PC-9 (cell line): ENCODE results near the gene FCRLB. TPM values are rescaled to one million over a fixed set of nuclear protein-coding genes. Genes with fewer than 3 reads are reported as not detected.
A peak's percentile ranks its signal among the peaks of the same experiment; 100 is the strongest.
"Not testable (repeated sequence)": the region's sequence is repeated elsewhere in the genome, so short reads cannot be mapped to it uniquely, and the experiment has no call there.

Experiments
- Bru-seq: library from RNA; stranded (reverse); fragments of 400-500 nt; gene quantifications from one replicate; lab custom pipeline; 2021; lab: Mats Ljungman, UMichigan
- BruChase-seq, 2 experiments: library from RNA; stranded (reverse); fragments of 400-500 nt; gene quantifications; one replicate each; lab custom pipeline; 2021; lab: Mats Ljungman, UMichigan
- BruUV-seq: library from RNA; stranded (reverse); fragments of 400-500 nt; replicated peaks from 2 replicates; lab custom pipeline; 2021; lab: Mats Ljungman, UMichigan
- CTCF ChIA-PET: fragments of 300-600 bp; sonication (Branson Sonifier 250); formaldehyde crosslinking; loops from one replicate; lab custom pipeline; 2022; ENCODE audit warnings: antibody characterized with exemption; lab: Charles Lee
- POLR2A ChIA-PET: fragments of 300-600 bp; sonication (Branson Sonifier 250); formaldehyde crosslinking; loops from one replicate; lab custom pipeline; 2022; ENCODE audit warnings: antibody characterized with exemption; ENCODE audit not compliant: unreplicated experiment; lab: Charles Lee
- DNase-seq, 2 experiments: peaks; one replicate each; pipeline versions ENCODE4 v3.0.0 to v3.0.0-alpha.2; 2015 to 2022; ENCODE audit warnings: mixed read lengths in 1 of 2
- H2AFZ ChIP-seq: fragments of 200-600 bp; sonication (generic); 2 replicates; pipeline ENCODE4 v1.8.1; 2017; ENCODE audit warnings: antibody characterized with exemption
- H3F3A ChIP-seq: fragments of 200-600 bp; sonication (generic); 2 replicates; pipeline ENCODE4 v1.8.1; 2017; ENCODE audit warnings: antibody characterized with exemption, mild to moderate bottlenecking, low read depth; ENCODE audit not compliant: insufficient read depth
- H3K27ac ChIP-seq: fragments of 200-600 bp; sonication (generic); 2 replicates; pipeline ENCODE4 v1.6.1; 2016; ENCODE audit warnings: mixed run types
- H3K27me3 ChIP-seq: fragments of 200-600 bp; sonication (generic); 2 replicates; pipeline ENCODE4 v1.6.1; 2016; ENCODE audit warnings: low read depth, mixed run types; ENCODE audit not compliant: insufficient read depth
- H3K36me3 ChIP-seq: fragments of 200-600 bp; sonication (generic); 2 replicates; pipeline ENCODE4 v1.6.1; 2016; ENCODE audit warnings: low read depth, mixed run types
- H3K4me1 ChIP-seq: fragments of 200-600 bp; sonication (generic); replicated peaks from 2 replicates; pipeline ENCODE4 v1.6.1; 2016; ENCODE audit warnings: mixed run types; ENCODE audit not compliant: insufficient read depth
- H3K4me2 ChIP-seq: fragments of 200-600 bp; sonication (generic); 2 replicates; pipeline ENCODE4 v1.6.1; 2017; ENCODE audit warnings: mixed run types
- H3K4me3 ChIP-seq: fragments of 200-600 bp; sonication (generic); 2 replicates; pipeline ENCODE4 v1.6.1; 2016; ENCODE audit warnings: mixed run types
- H3K79me2 ChIP-seq: fragments of 200-600 bp; sonication (generic); 2 replicates; pipeline ENCODE4 v1.6.1; 2017; ENCODE audit warnings: low read depth, mixed run types
- H3K9me2 ChIP-seq: fragments of 200-600 bp; sonication (generic); 2 replicates; pipeline ENCODE4 v1.8.1; 2017; ENCODE audit warnings: mild to moderate bottlenecking; ENCODE audit not compliant: insufficient read depth
- H3K9me3 ChIP-seq: fragments of 200-600 bp; sonication (generic); 2 replicates; pipeline ENCODE4 v1.8.1; 2016; ENCODE audit warnings: low read depth; ENCODE audit not compliant: insufficient read depth
- H4K20me1 ChIP-seq: fragments of 200-600 bp; sonication (generic); 2 replicates; pipeline ENCODE4 v1.8.1; 2017; ENCODE audit not compliant: insufficient read depth
- CTCF ChIP-seq: fragments of 200-600 bp; sonication (generic); conservative IDR thresholded peaks from 2 replicates; pipeline ENCODE4 v1.6.1; 2017; ENCODE audit warnings: mixed run types, antibody characterized with exemption, mild to moderate bottlenecking, moderate library complexity
- EZH2 ChIP-seq: fragments of 200-600 bp; sonication (generic); IDR thresholded peaks from 2 replicates; pipeline ENCODE4 v1.8.0; 2017; ENCODE audit warnings: antibody characterized with exemption, low read depth
- intact Hi-C: fragments of 100-400 bp; cut with micrococcal nuclease; formaldehyde crosslinking; loops from one replicate; pipeline ENCODE4 v1.10.0; 2022; ENCODE audit not compliant: unreplicated experiment
- long read RNA-seq: library from polyadenylated mRNA; stranded (forward); transcript quantifications from one replicate; pipeline ENCODE4 v2.0.0, GENCODE V29; 2022
- total RNA-seq: library from RNA; stranded (reverse); gene quantifications from 2 replicates; pipeline ENCODE4 v1.2.3, GENCODE V29; 2021

FCRLB gene
- total RNA-seq (1.0 and 1.5 TPM in 2 replicates), Bru-seq, nascent RNA (percentile 29 among the genes with signal in this experiment), BruChase-seq, experiment 1, labeled RNA remaining after a 2-hour chase (percentile 21 among the genes with signal in this experiment), BruChase-seq, experiment 2, labeled RNA remaining after a 6-hour chase (percentile 27 among the genes with signal in this experiment)
- long read RNA-seq, partial matches to known transcripts: 2 of 8 reads
- long read RNA-seq, other reads (novel, unspliced or antisense): 3 of 8 reads

GRCh38 chr1:161720956-161721737 lies at the start of gene FCRLB:
FCRLB (plus strand) TSS chr1:161721544; CDS start chr1:161722673, 1,129 bp downstream.
- H3K9me2 ChIP-seq: no peaks in the 10 kb centered on the region
- no peaks in the 10 kb centered on the region for H3K27me3 ChIP-seq
- no peaks in the 10 kb centered on the region for H3K9me3 ChIP-seq
- peaks cover 46% of the 10 kb centered on the region for H3K4me1 ChIP-seq
- H3K36me3 ChIP-seq: no peaks in the 10 kb centered on the region
- CTCF ChIA-PET: no interaction called here
- no peak within 1 kb of the TSS for H2AFZ ChIP-seq
- H3K4me2 ChIP-seq: peak within 1 kb of the TSS; percentile 17
- intact Hi-C loops: no loop called here
- no peaks in the 10 kb centered on the region for H4K20me1 ChIP-seq
- DNase-seq: no peak
- peak within 1 kb of the TSS; percentile 40 for H3K27ac ChIP-seq
- no peaks in the 10 kb centered on the region for H3F3A ChIP-seq
- no peak within 1 kb of the TSS for H3K4me3 ChIP-seq
- TF ChIP-seq EZH2: no peak
- TF ChIP-seq CTCF: no peak
- 0 out of 2 replicates have a peak, but pooled peaks cover 9% of the 10 kb centered on the region for H3K79me2 ChIP-seq
- no TSS peak for BruUV-seq
- POLR2A ChIA-PET: no interaction called here

GRCh38 chr1:161673437-161673836 lies 47.9 kb upstream of the FCRLB start:
- H3F3A ChIP-seq, H3K36me3 ChIP-seq, BruUV-seq, H4K20me1 ChIP-seq, H3K4me3 ChIP-seq, H3K9me2 ChIP-seq, H2AFZ ChIP-seq, CTCF ChIA-PET, DNase-seq, H3K9me3 ChIP-seq, intact Hi-C loops, H3K27ac ChIP-seq, H3K79me2 ChIP-seq, POLR2A ChIA-PET, H3K27me3 ChIP-seq, H3K4me2 ChIP-seq, H3K4me1 ChIP-seq: not testable (repeated sequence)

GRCh38 chr1:161674447-161674846 lies 46.9 kb upstream of the FCRLB start:
- CTCF ChIA-PET, H3K4me2 ChIP-seq, BruUV-seq, POLR2A ChIA-PET, H3K4me1 ChIP-seq, H3K9me3 ChIP-seq, H3K79me2 ChIP-seq, H3K36me3 ChIP-seq, DNase-seq, H3K4me3 ChIP-seq, H4K20me1 ChIP-seq, H2AFZ ChIP-seq, intact Hi-C loops, H3F3A ChIP-seq, H3K27ac ChIP-seq, H3K9me2 ChIP-seq, H3K27me3 ChIP-seq: not testable (repeated sequence)

- H3F3A ChIP-seq, H3K4me3 ChIP-seq, CTCF ChIA-PET, POLR2A ChIA-PET, H3K9me3 ChIP-seq, BruUV-seq, intact Hi-C loops, H3K27ac ChIP-seq, H3K27me3 ChIP-seq, H3K79me2 ChIP-seq, H3K4me1 ChIP-seq, H3K36me3 ChIP-seq, H4K20me1 ChIP-seq, H2AFZ ChIP-seq, DNase-seq, H3K4me2 ChIP-seq, H3K9me2 ChIP-seq: not testable (repeated sequence)
Observed at GRCh38 chr1:161674908-161675307, 46.4 kb upstream of the FCRLB start.
